HUDEP-2 (cell line): ENCODE results near the gene SENP5.
"Not testable (repeated sequence)": the region's sequence is repeated elsewhere in the genome, so short reads cannot be mapped to it uniquely, and the experiment has no call there.

Experiments used
- DNase-seq, 76 experiments: peaks; one replicate each; lab custom pipeline; 2025; ENCODE audit not compliant: unreplicated experiment in 76 of 76; lab: John Stamatoyannopoulos, UW

The SENP5 gene

GRCh38 chr3:196867507-196868296 lies at the start of gene SENP5:
TSS of gene SENP5 (plus strand) at chr3:196867920. CDS start at chr3:196885182, 17,262 bp downstream.
- peak in 75 of 76 experiments; percentile 3 to 90 (median 78) for DNase-seq

- DNase-seq, result no peak
Measured at GRCh38 chr3:196821806-196822355, 45.8 kb upstream of the SENP5 start.

GRCh38 chr3:196829651-196830050 lies 38.1 kb upstream of the SENP5 start:
- DNase-seq, result not testable (repeated sequence)

- DNase-seq, result no peak
Measured at GRCh38 chr3:196835086-196835485, 32.6 kb upstream of the SENP5 start.

- DNase-seq, result not testable (repeated sequence)
Measured at GRCh38 chr3:196836626-196837025, 31.1 kb upstream of the SENP5 start.

- DNase-seq, result peak in 65 of 76 experiments; percentile 3 to 80 (median 41)
Measured at GRCh38 chr3:196837819-196838420, 29.8 kb upstream of the SENP5 start.

- DNase-seq, result not testable (repeated sequence)
Measured at GRCh38 chr3:196839351-196839750, 28.4 kb upstream of the SENP5 start.

- peak in 2 of 76 experiments; percentile 3 to 10 for DNase-seq
Measured at GRCh38 chr3:196842567-196843434, 24.9 kb upstream of the SENP5 start.

GRCh38 chr3:196843435-196844110 lies 24.1 kb upstream of the SENP5 start:
- DNase-seq, result no peak

- not testable (repeated sequence) for DNase-seq
Measured at GRCh38 chr3:196844235-196845219, 23.2 kb upstream of the SENP5 start.

GRCh38 chr3:196848375-196848774 lies 19.3 kb upstream of the SENP5 start:
- DNase-seq, result not testable (repeated sequence)

GRCh38 chr3:196849180-196849741 lies 18.5 kb upstream of the SENP5 start:
- DNase-seq, result no peak

GRCh38 chr3:196863000-196863399 lies 4.7 kb upstream of the SENP5 start:
- DNase-seq, result not testable (repeated sequence)

GRCh38 chr3:196867155-196867506 lies 589 bp upstream of the SENP5 start:
- peak in 1 of 76 experiments; percentile 35 for DNase-seq

GRCh38 chr3:196868297-196868661 lies 559 bp downstream of the SENP5 start:
- DNase-seq, result peak in 25 of 76 experiments; percentile 3 to 50 (median 19)

GRCh38 chr3:196872316-196872715 lies 4.6 kb downstream of the SENP5 start:
- no peak for DNase-seq

- not testable (repeated sequence) for DNase-seq
Measured at GRCh38 chr3:196874511-196875094, 6.9 kb downstream of the SENP5 start.

- DNase-seq, result no peak
Measured at GRCh38 chr3:196875258-196875657, 7.5 kb downstream of the SENP5 start.
